ENCODE measurements around the gene SCD5. TPM values are rescaled to one million over a fixed set of nuclear protein-coding genes. Genes with fewer than 3 reads are reported as not detected.

Gene SCD5
- total RNA-seq, 2 donors from 2014 or later: 24.0 to 122 TPM

DNA sequence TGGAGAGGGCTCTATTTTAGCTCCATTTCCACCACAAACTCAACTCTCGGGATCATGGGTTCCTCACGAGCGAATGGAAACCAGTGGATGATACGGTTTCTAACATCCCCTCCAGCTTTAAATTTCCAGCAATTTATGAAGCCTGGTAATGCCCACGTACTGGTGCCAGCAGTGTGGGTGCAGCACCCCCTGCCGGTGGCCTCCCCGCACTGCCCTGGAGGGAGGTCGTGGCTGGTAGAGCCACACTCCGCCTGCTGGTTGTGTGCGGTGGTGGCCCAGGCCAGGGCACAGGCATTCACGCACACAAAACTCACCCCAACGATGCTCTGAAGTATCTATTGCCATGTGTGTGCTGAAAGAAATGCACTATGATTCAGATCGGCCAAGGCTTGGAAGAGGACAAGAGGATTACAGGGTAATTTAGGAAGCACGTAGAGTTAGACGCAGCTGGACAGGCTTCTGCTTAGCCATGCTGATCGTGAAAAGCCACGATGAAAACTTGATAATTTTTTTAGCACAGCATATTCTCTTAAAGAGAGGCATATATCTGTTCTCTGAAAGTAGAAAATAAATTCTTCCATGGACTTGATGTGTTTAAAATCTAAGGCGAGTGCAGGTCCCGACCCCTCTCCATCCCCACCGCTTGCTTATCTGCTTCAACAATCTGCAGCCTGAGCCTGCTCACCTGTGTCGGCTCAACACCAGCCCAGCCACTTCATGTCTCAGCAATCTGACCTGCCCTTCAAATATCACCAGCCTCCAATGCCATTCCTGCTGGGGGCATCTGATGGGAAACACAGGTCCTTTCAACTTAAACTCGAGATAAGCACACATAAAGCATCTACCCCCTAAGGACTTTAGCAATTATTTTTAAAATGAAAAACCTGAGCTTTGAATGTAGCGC, 59.1 kb downstream of the SCD5 start:
- DNase-seq (ENCODE audit: low spot score): peak; percentile 42
- intact Hi-C loops (cut with DNase I): loop anchor here (5.0 kb wide), 1 partner anchor 277 kb away; no protein-coding TSS in a partner anchor
- no peaks in the 10 kb centered on the region for H3K36me3 ChIP-seq
- TF ChIP-seq POLR2A (IDR thresholded peaks at IDR 0.05) (no peak), POLR2AphosphoS5 (IDR thresholded peaks at IDR 0.05) (no peak)
- TF ChIP-seq, protein P1, sequence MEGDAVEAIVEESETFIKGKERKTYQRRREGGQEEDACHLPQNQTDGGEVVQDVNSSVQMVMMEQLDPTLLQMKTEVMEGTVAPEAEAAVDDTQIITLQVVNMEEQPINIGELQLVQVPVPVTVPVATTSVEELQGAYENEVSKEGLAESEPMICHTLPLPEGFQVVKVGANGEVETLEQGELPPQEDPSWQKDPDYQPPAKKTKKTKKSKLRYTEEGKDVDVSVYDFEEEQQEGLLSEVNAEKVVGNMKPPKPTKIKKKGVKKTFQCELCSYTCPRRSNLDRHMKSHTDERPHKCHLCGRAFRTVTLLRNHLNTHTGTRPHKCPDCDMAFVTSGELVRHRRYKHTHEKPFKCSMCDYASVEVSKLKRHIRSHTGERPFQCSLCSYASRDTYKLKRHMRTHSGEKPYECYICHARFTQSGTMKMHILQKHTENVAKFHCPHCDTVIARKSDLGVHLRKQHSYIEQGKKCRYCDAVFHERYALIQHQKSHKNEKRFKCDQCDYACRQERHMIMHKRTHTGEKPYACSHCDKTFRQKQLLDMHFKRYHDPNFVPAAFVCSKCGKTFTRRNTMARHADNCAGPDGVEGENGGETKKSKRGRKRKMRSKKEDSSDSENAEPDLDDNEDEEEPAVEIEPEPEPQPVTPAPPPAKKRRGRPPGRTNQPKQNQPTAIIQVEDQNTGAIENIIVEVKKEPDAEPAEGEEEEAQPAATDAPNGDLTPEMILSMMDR (IDR thresholded peaks at IDR 0.05): peak; percentile 70 to 81 (median 76)
- no peak overlapping the region for H3K4me3 ChIP-seq
- no peak overlapping the region for H3K27ac ChIP-seq
- 71% methylated on average over 23 of the region's 23 CpGs for WGBS
- H3K4me1 ChIP-seq (replicated peaks): no peaks in the 10 kb centered on the region
- no peaks in the 10 kb centered on the region for H3K9me3 ChIP-seq
- no peaks in the 10 kb centered on the region for H3K27me3 ChIP-seq (replicated peaks; ENCODE audit: insufficient read depth)

DNA sequence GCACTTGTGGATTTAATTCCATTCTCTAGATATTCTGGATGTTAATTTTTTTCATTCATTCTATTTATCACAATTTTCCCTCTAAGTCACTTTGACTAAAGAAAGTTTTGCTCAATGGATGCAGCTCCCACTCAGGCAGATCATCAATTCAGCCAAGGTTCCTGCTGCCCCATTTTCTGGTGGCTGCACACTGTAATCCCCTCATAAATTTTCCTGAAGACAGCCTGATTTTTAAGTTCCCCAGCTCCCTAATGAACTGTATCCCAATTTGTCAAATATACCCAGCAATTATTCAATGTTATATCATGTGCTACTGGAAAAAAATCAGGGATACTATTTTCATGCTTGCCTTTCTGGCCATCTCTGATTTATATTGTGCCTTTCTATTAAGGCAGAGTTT, 61.2 kb downstream of the SCD5 start:
- Histone ChIP-seq H3K36me3 (no peaks in the 10 kb centered on the region), H3K4me3 (no peak overlapping the region), H3K4me1 (replicated peaks) (no peaks in the 10 kb centered on the region), H3K9me3 (no peaks in the 10 kb centered on the region), H3K27ac (no peak overlapping the region), H3K27me3 (replicated peaks; ENCODE audit: insufficient read depth) (no peaks in the 10 kb centered on the region)
- no peak for DNase-seq (ENCODE audit: low spot score)
- TF ChIP-seq POLR2A (IDR thresholded peaks at IDR 0.05) (no peak), POLR2AphosphoS5 (IDR thresholded peaks at IDR 0.05) (no peak)
- TF ChIP-seq, protein P1 (IDR thresholded peaks at IDR 0.05): no peak
- intact Hi-C loops (cut with DNase I): loop anchor here (5.0 kb wide), 1 partner anchor 275 kb away; no protein-coding TSS in a partner anchor

DNA sequence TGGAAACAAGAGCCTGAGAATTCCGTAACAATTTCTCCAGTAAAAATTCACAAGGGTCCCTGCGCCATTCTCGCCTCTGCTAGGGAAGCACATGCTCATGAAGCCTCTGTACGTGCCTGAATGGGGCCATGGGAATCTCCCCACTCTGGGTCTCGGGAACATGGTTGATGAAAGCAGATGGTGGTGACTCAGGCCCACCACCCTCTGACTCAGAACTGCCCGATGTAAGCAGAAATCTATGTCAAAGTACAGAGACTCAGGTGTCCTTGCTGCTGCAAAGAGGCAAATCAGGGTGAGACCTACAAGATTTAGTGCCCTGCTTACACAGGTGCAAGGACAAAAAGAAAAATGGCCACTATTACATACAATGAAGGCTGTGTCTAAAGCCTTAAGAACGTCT, 65.0 kb downstream of the SCD5 start:
- Histone ChIP-seq H3K9me3 (no peaks in the 10 kb centered on the region), H3K27ac (no peak overlapping the region), H3K4me1 (replicated peaks) (no peaks in the 10 kb centered on the region), H3K4me3 (no peak overlapping the region), H3K36me3 (no peaks in the 10 kb centered on the region), H3K27me3 (replicated peaks; ENCODE audit: insufficient read depth) (no peaks in the 10 kb centered on the region)
- intact Hi-C loops (cut with DNase I): no loop called here
- DNase-seq (ENCODE audit: low spot score): no peak
- TF ChIP-seq POLR2AphosphoS5 (IDR thresholded peaks at IDR 0.05) (no peak), POLR2A (IDR thresholded peaks at IDR 0.05) (no peak)
- TF ChIP-seq, protein P1 (IDR thresholded peaks at IDR 0.05): no peak
- WGBS: 79% methylated on average over 7 of the region's 7 CpGs

DNA sequence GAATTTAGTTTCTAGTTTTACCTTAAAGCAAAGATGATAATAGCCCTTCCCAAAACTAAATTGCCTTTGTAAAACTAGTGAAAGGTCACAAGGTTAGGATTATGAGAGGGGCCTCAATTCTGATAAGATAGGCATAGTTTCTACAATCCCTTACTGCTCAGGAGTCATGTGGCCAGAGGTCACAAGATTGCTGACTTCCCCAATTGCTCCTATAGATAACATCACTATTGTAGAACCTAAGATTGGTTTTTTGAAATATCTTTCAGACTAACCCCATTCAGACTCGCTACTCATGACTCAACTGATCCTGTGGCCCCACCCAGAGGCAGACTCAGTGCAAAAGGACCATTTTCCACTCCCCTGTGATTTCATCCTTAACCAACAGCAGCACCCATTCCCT, 70.3 kb downstream of the SCD5 start:
- WGBS: 100% methylated on average over 1 of the region's 1 CpG
- intact Hi-C loops (cut with DNase I): no loop called here
- DNase-seq (ENCODE audit: low spot score): no peak
- Histone ChIP-seq H3K9me3 (no peaks in the 10 kb centered on the region), H3K4me1 (replicated peaks) (no peaks in the 10 kb centered on the region), H3K36me3 (no peaks in the 10 kb centered on the region), H3K27ac (no peak overlapping the region), H3K4me3 (no peak overlapping the region), H3K27me3 (replicated peaks; ENCODE audit: insufficient read depth) (no peaks in the 10 kb centered on the region)
- TF ChIP-seq, protein P1 (IDR thresholded peaks at IDR 0.05): no peak
- TF ChIP-seq POLR2AphosphoS5 (IDR thresholded peaks at IDR 0.05) (no peak), POLR2A (IDR thresholded peaks at IDR 0.05) (no peak)

DNA sequence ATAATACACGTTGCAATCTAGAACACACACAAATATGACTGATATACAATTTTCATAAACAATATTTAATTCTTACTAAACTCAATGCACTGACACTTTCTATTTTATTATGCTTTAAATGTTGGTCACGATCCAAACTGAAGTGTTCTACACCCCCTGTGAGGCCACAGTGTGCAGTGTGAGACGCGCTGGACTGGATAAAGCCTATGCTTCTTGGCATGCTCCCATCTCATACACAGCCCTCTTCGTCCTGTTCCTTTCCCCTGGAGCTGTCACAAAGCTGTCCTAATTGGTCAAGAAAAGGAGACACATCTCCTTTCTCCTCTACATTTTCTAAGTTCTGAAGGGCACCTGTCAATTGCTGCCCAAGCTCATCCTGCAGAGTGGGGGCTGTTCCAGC, 72.0 kb downstream of the SCD5 start:
- WGBS: 42% methylated on average over 5 of the region's 5 CpGs
- no peak for DNase-seq (ENCODE audit: low spot score)

More for the DNA sequence above, 72.0 kb downstream of the SCD5 start:
- Histone ChIP-seq H3K4me3 (no peak overlapping the region), H3K9me3 (no peaks in the 10 kb centered on the region), H3K4me1 (replicated peaks) (no peaks in the 10 kb centered on the region), H3K36me3 (no peaks in the 10 kb centered on the region), H3K27me3 (replicated peaks; ENCODE audit: insufficient read depth) (no peaks in the 10 kb centered on the region), H3K27ac (no peak overlapping the region)
- intact Hi-C loops (cut with DNase I): no loop called here
- TF ChIP-seq POLR2A (IDR thresholded peaks at IDR 0.05): no peak
- TF ChIP-seq, protein P1 (IDR thresholded peaks at IDR 0.05): no peak
- TF ChIP-seq POLR2AphosphoS5 (IDR thresholded peaks at IDR 0.05): no peak

All from prostate gland (tissue), 2 donors.